OCI-LY1 (cell line): ENCODE results near the gene COL16A1.

ENCODE experiments used
- H2AFZ ChIP-seq: fragments of 200-600 bp; sonication (generic), shearing (Covaris generic); 2 replicates; pipeline ENCODE4 v1.6.0; 2014; ENCODE audit warnings: antibody characterized with exemption, mild to moderate bottlenecking, low read length
- H3F3A ChIP-seq: fragments of 200-600 bp; sonication (generic), shearing (Covaris generic); 2 replicates; pipeline ENCODE4 v1.6.0; 2014; ENCODE audit warnings: mild to moderate bottlenecking, antibody characterized with exemption, low read length, moderate library complexity; ENCODE audit not compliant: insufficient read depth
- H3K27ac ChIP-seq: fragments of 200-600 bp; sonication (generic); 2 replicates; pipeline ENCODE4 v1.5.1; 2014; ENCODE audit warnings: low read length, mixed run types, mild to moderate bottlenecking, low read depth; ENCODE audit not compliant: poor library complexity, severe bottlenecking
- H3K27me3 ChIP-seq: fragments of 200-600 bp; sonication (generic); 2 replicates; pipeline ENCODE4 v1.6.0; 2014; ENCODE audit warnings: antibody characterized with exemption, mild to moderate bottlenecking, low read length, moderate library complexity; ENCODE audit not compliant: insufficient read depth
- H3K36me3 ChIP-seq: fragments of 200-600 bp; sonication (generic); 2 replicates; pipeline ENCODE4 v1.6.1; 2014; ENCODE audit warnings: mild to moderate bottlenecking, antibody characterized with exemption, low read length, moderate library complexity, mixed read lengths; ENCODE audit not compliant: insufficient read depth
- H3K4me1 ChIP-seq: fragments of 200-600 bp; sonication (generic); 2 replicates; pipeline ENCODE4 v1.5.1; 2014; ENCODE audit warnings: mild to moderate bottlenecking, low read length, moderate library complexity; ENCODE audit not compliant: insufficient read depth, severe bottlenecking
- H3K4me2 ChIP-seq: fragments of 200-600 bp; sonication (generic), shearing (Covaris generic); 2 replicates; pipeline ENCODE4 v1.6.1; 2014; ENCODE audit warnings: low read length
- H3K4me3 ChIP-seq: fragments of 200-600 bp; sonication (generic); 2 replicates; pipeline ENCODE4 v1.5.1; 2014; ENCODE audit warnings: low read length, low read depth, mild to moderate bottlenecking, mixed read lengths; ENCODE audit not compliant: poor library complexity, severe bottlenecking
- H3K79me2 ChIP-seq: fragments of 200-600 bp; shearing (Covaris generic); 2 replicates; pipeline ENCODE4 v1.6.1; 2016; ENCODE audit warnings: mixed run types, low read length, mixed read lengths; ENCODE audit not compliant: insufficient read depth
- H3K9ac ChIP-seq: fragments of 200-600 bp; sonication (generic), shearing (Covaris generic); 2 replicates; pipeline ENCODE4 v1.6.1; 2014; ENCODE audit warnings: mild to moderate bottlenecking, low read length, mixed read lengths
- H3K9me2 ChIP-seq: fragments of 200-600 bp; sonication (generic), shearing (Covaris generic); 2 replicates; pipeline ENCODE4 v1.6.1; 2014; ENCODE audit warnings: low read depth, mild to moderate bottlenecking, low read length, mixed read lengths
- H3K9me3 ChIP-seq: fragments of 200-600 bp; shearing (Covaris generic); 2 replicates; pipeline ENCODE4 v1.6.1; 2014; ENCODE audit warnings: low read length, mixed read lengths
- H4K20me1 ChIP-seq: fragments of 200-600 bp; sonication (generic), shearing (Covaris generic); 2 replicates; pipeline ENCODE4 v1.6.0; 2016; ENCODE audit warnings: mild to moderate bottlenecking, low read length; ENCODE audit not compliant: insufficient read depth
- EZH2 ChIP-seq: fragments of 200-600 bp; sonication (generic), shearing (Covaris generic); IDR thresholded peaks from 2 replicates; pipeline ENCODE4 v1.8.0; 2017; ENCODE audit warnings: borderline replicate concordance, mixed run types, mild to moderate bottlenecking, antibody characterized with exemption, low read length, moderate library complexity, mixed read lengths
- TF ChIP-seq, protein P1 (sequence below): fragments of 200-600 bp; sonication (generic), shearing (Covaris generic); IDR thresholded peaks from 2 replicates; pipeline ENCODE4 v1.5.1; 2017; ENCODE audit warnings: mild to moderate bottlenecking, antibody characterized with exemption, low read length, moderate library complexity, mixed read lengths

COL16A1 gene

DNA sequence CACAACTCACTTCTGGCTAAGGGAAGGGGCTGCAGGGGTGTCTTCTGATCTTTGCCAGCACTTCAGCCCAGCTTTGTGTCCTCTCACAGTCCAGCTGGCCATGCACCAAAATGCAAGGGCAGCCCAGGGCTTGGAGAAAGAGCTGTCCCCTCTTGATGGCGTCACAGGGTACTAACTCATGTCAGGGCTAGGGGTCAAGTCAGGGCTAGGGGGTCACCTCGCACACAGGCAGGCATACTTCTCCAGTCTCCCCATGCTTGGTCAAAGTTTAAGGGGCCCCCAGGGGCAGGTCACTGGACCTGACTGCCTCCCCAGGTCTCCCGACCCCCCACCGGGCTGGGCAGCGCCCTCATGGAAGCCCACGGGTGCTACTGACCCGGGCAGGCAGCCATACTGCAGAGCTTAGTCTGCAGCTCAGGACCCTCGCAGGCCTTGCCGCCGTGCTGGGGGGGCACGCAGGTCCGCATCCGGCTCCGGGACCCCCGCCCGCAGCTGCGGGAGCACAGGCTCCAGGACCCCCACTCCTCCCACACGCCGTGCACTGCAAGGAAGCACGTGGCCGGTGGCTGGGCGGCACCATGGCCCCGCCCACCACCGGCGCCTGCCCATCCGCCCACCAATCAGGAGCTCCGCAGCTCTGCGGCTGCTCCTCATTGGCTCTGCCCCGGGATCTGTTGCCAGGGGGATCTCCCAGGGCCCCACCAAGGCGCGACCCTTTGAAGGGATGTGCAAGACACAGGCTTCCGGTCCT lies 38.8 kb upstream of the COL16A1 start:
- H3K27ac ChIP-seq = no peak overlapping the region
- H3F3A ChIP-seq = no peaks in the 10 kb centered on the region
- no peak overlapping the region for H3K4me2 ChIP-seq
- H3K9ac ChIP-seq = no peak overlapping the region
- H2AFZ ChIP-seq = no peak overlapping the region
- no peak overlapping the region for H3K4me3 ChIP-seq
- peaks cover 25% of the 10 kb centered on the region for H3K4me1 ChIP-seq
- H3K9me3 ChIP-seq = no peaks in the 10 kb centered on the region
- H3K9me2 ChIP-seq = no peaks in the 10 kb centered on the region
- no peaks in the 10 kb centered on the region for H3K27me3 ChIP-seq
- no peaks in the 10 kb centered on the region for H3K36me3 ChIP-seq
- H3K79me2 ChIP-seq = no peaks in the 10 kb centered on the region
- no peaks in the 10 kb centered on the region for H4K20me1 ChIP-seq
- no peak for TF ChIP-seq EZH2
- TF ChIP-seq, protein P1, sequence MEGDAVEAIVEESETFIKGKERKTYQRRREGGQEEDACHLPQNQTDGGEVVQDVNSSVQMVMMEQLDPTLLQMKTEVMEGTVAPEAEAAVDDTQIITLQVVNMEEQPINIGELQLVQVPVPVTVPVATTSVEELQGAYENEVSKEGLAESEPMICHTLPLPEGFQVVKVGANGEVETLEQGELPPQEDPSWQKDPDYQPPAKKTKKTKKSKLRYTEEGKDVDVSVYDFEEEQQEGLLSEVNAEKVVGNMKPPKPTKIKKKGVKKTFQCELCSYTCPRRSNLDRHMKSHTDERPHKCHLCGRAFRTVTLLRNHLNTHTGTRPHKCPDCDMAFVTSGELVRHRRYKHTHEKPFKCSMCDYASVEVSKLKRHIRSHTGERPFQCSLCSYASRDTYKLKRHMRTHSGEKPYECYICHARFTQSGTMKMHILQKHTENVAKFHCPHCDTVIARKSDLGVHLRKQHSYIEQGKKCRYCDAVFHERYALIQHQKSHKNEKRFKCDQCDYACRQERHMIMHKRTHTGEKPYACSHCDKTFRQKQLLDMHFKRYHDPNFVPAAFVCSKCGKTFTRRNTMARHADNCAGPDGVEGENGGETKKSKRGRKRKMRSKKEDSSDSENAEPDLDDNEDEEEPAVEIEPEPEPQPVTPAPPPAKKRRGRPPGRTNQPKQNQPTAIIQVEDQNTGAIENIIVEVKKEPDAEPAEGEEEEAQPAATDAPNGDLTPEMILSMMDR = no peak

DNA sequence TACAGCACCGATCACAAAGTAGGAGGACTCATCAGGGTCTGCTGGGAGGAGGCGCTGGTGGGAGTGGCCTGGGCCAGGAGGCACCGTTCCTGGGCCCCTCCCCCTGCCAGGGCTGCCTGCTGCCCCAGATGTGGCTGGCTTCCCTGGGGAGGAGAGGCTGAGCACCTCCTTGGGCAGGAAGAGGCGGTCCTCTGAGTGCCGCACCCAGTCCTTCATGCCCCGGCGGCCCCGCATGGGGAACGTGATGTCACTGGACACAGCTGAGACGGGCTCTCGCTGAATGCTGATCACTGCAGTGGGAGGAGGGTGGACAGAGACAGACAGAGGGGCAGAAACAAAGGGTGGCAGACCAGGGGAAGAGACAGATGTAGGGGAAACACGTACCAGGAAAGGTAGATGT lies 35.5 kb upstream of the COL16A1 start:
- H3K4me2 ChIP-seq = no peak overlapping the region
- H3K4me3 ChIP-seq = no peak overlapping the region
- peaks cover 11% of the 10 kb centered on the region for H3K4me1 ChIP-seq
- H3K79me2 ChIP-seq = no peaks in the 10 kb centered on the region
- no peak overlapping the region for H2AFZ ChIP-seq
- no peaks in the 10 kb centered on the region for H3K36me3 ChIP-seq
- TF ChIP-seq, protein P1 = no peak
- no peak for TF ChIP-seq EZH2
- H3K27ac ChIP-seq = no peak overlapping the region
- no peaks in the 10 kb centered on the region for H3K9me2 ChIP-seq
- no peak overlapping the region for H3K9ac ChIP-seq
- no peaks in the 10 kb centered on the region for H3F3A ChIP-seq
- no peaks in the 10 kb centered on the region for H3K9me3 ChIP-seq
- H4K20me1 ChIP-seq = no peaks in the 10 kb centered on the region
- no peaks in the 10 kb centered on the region; the same call in 1 of the 2 replicates for H3K27me3 ChIP-seq

DNA sequence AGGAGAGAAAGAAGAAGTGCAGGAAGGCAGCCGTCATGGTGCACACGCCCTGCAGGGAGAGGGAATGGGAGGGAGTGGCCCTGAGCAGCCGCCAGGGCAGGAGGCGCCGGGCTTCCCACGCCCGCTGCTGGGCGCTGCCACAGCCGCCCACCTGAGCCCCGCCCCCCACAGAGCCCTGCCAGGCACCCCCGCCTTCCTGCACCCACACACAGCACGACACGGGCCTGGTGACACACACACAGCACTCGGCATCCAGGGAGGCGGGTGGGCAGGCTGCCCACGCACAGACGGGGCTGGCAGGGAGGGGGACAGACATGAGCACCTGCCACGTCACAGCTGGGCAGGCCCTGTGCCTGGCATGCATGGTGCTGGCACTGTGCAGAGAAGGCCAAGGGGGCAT lies 32.9 kb upstream of the COL16A1 start:
- H3K27ac ChIP-seq = no peak overlapping the region
- H3K9me3 ChIP-seq = no peaks in the 10 kb centered on the region
- no peak overlapping the region for H3K4me3 ChIP-seq
- no peak overlapping the region for H2AFZ ChIP-seq
- no peak overlapping the region for H3K9ac ChIP-seq
- H3K9me2 ChIP-seq = no peaks in the 10 kb centered on the region
- H3K36me3 ChIP-seq = no peaks in the 10 kb centered on the region
- no peaks in the 10 kb centered on the region for H3F3A ChIP-seq
- H3K4me2 ChIP-seq = no peak overlapping the region
- no peak for TF ChIP-seq EZH2
- TF ChIP-seq, protein P1 = no peak
- H3K27me3 ChIP-seq = no peaks in the 10 kb centered on the region; the same call in 1 of the 2 replicates
- peaks cover 6% of the 10 kb centered on the region for H3K4me1 ChIP-seq
- H3K79me2 ChIP-seq = no peaks in the 10 kb centered on the region
- H4K20me1 ChIP-seq = no peaks in the 10 kb centered on the region
